ENCODE results near the gene PRXL2C.

GRCh38 chr9:96646081-96646991 lies 8.8 kb downstream of the PRXL2C start:
- no peak for TF ChIP-seq ELK1 (IDR thresholded peaks at IDR 0.05; ENCODE audit: low read depth, low read length)
- TF ChIP-seq, protein P1, sequence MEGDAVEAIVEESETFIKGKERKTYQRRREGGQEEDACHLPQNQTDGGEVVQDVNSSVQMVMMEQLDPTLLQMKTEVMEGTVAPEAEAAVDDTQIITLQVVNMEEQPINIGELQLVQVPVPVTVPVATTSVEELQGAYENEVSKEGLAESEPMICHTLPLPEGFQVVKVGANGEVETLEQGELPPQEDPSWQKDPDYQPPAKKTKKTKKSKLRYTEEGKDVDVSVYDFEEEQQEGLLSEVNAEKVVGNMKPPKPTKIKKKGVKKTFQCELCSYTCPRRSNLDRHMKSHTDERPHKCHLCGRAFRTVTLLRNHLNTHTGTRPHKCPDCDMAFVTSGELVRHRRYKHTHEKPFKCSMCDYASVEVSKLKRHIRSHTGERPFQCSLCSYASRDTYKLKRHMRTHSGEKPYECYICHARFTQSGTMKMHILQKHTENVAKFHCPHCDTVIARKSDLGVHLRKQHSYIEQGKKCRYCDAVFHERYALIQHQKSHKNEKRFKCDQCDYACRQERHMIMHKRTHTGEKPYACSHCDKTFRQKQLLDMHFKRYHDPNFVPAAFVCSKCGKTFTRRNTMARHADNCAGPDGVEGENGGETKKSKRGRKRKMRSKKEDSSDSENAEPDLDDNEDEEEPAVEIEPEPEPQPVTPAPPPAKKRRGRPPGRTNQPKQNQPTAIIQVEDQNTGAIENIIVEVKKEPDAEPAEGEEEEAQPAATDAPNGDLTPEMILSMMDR (IDR thresholded peaks at IDR 0.05) = no peak
- no peak for TF ChIP-seq HDAC2 (IDR thresholded peaks at IDR 0.05)
- TF ChIP-seq, protein P2, sequence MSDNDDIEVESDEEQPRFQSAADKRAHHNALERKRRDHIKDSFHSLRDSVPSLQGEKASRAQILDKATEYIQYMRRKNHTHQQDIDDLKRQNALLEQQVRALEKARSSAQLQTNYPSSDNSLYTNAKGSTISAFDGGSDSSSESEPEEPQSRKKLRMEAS (IDR thresholded peaks at IDR 0.05) = no peak
- no peak for TF ChIP-seq RAD21 (conservative IDR thresholded peaks at IDR 0.05 in 1 of 2, IDR thresholded peaks at IDR 0.05 in 1 of 2)
- TF ChIP-seq MAZ (IDR thresholded peaks at IDR 0.05; ENCODE audit: borderline replicate concordance, low read depth, low read length) = no peak
- TF ChIP-seq POLR2A (IDR thresholded peaks at IDR 0.05; ENCODE audit: low read length) = no peak
- no peak for TF ChIP-seq HOXA7 (CRISPR knock-in tag; IDR thresholded peaks at IDR 0.05)
